Measurements from ENCODE around the gene PCDHGA4. TPM values are rescaled to one million over a fixed set of nuclear protein-coding genes. Genes with fewer than 3 reads are reported as not detected.

PCDHGA4 gene
- total RNA-seq (2022; extraction: Qiagen RNA extraction): 0.07 to 0.22 TPM (median 0.12 TPM) in 5 replicates

GRCh38 chr5:141354900-141355469 is at the start of gene PCDHGA4:
PCDHGA4 (plus strand) TSS chr5:141355021; CDS start chr5:141355108, 87 bp downstream.

GRCh38 chr5:141320225-141321169 is 34.3 kb upstream of the PCDHGA4 start, which contains the start of gene TAF7:
TAF7 (minus strand) TSS chr5:141320784; CDS start chr5:141320044, 740 bp downstream.

DNA sequence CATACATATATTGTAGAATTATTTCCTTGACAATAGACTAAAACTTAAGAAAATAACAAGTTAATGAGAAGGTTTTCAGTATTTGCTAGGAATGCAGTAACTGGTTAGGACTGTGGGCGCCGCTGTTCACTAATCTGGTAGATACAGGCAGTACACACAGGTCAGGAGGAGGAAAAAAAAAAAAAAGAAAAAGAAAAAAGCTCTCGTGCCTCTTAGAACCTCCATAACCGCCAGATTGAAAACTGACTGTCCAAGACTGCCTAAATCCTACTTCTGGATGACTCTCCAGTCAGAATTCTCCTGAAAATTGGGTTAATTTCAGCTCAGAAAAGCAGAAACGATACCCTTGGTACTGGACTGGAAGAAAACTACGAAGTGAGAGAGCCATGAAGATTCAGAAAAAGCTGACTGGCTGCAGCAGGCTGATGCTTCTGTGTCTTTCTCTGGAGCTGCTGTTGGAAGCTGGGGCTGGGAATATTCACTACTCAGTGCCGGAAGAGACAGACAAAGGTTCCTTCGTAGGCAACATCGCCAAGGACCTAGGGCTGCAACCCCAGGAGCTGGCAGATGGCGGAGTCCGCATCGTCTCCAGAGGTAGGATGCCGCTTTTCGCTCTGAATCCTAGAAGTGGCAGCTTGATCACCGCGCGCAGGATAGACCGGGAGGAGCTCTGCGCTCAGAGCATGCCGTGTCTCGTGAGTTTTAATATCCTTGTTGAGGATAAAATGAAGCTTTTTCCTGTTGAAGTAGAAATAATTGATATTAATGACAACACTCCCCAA is 24.3 kb upstream of the PCDHGA4 start, which contains the start of gene PCDHGA1:
TSS of gene PCDHGA1 (plus strand) at position 216 of the 782 bp plus-strand sequence.

GRCh38 chr5:141338538-141339306 is 16.1 kb upstream of the PCDHGA4 start, which contains the start of gene PCDHGA2:
PCDHGA2 (plus strand) TSS chr5:141338760.

GRCh38 chr5:141343242-141343952 is 11.4 kb upstream of the PCDHGA4 start, which contains the start of gene PCDHGA3:
PCDHGA3 (plus strand) TSS chr5:141343829; CDS start chr5:141344034, 205 bp downstream.

DNA sequence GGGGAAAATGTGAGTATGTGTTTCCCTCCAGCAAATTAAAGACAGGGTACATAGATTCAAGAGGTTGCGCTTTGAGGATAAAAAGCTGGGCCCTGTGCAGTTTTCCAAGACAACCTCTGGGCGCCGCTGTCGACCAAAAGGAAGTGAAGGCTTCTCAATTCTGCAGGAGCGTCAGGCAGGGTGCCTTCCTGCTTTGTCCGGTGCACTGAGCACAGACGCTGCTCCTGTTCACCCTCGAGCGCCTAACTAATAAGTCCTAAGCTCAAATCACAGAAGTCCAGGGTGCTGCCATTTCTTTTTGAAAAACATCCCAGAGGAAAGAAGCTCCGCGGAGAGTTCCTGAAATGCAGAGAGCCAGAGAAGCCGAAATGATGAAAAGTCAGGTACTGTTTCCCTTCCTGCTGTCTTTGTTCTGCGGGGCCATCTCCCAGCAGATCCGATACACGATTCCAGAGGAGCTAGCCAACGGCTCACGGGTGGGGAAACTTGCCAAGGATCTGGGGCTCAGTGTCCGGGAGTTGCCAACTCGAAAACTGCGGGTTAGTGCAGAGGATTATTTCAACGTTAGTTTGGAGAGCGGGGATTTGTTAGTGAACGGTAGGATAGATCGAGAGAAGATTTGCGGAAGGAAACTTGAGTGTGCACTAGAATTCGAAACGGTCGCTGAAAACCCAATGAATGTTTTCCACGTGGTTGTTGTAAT is 4.8 kb upstream of the PCDHGA4 start, which contains the start of gene PCDHGB1:
TSS of gene PCDHGB1 (plus strand) at position 183 of the 703 bp plus-strand sequence. CDS start at position 345, 162 bp downstream.

DNA sequence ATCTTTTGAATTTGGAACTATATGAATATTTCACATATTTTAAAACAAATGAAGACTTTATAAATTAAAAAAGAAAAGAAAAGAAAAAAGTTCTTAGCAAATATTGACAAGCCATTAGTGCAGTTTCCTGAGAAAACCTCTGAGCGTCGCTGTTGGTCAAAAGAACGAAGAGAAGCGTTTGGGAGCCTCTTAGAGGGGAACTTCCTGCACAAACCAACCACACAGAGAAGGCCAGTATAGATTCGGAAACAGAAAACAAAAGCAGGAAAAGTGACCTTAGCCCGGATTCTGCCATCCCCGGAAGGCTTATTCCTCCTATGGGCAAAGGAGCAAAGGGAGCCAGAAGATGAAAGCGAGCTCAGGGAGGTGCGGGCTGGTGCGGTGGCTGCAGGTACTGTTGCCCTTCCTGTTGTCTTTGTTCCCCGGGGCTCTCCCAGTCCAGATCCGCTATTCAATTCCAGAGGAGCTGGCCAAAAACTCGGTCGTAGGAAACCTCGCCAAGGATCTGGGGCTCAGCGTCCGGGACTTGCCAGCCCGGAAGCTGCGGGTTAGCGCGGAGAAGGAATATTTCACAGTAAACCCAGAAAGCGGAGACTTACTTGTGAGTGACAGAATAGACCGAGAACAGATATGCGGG is 5.1 kb downstream of the PCDHGA4 start, which contains the start of gene PCDHGB2:
TSS of gene PCDHGB2 (plus strand) at position 205 of the 637 bp plus-strand sequence. CDS start at position 347, 142 bp downstream.

DNA sequence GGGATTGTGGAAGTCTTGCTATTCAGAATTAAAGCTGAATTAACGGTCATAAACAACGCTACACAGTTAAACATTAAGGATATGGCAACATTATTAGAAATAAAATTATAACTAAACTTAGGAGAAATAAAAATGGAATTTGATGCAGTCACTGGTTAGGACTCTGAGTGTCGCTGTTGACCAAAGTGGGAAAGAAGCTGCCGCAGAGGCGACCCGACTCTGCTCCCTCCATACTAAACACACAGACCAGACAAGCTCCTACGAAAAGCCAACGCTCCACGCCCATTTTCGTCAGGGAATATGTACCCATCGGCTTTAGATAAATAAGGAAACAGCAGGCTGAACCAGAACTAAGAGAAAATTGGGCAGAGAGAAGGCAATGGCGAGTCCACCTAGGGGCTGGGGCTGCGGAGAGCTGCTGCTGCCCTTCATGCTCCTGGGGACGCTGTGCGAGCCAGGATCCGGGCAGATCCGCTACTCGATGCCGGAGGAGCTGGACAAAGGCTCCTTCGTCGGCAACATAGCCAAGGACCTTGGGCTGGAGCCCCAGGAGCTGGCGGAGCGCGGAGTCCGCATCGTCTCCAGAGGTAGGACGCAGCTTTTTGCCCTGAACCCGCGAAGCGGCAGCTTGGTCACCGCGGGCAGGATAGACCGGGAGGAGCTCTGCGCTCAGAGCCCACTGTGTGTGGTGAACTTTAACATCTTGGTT is 9.3 kb downstream of the PCDHGA4 start, which contains the start of gene PCDHGA5:
TSS of gene PCDHGA5 (plus strand) at position 211 of the 709 bp plus-strand sequence. CDS start at position 380, 169 bp downstream.

GRCh38 chr5:141369994-141370848 is 15.4 kb downstream of the PCDHGA4 start, which contains the start of gene PCDHGB3:
PCDHGB3 (plus strand) TSS chr5:141370242; CDS start chr5:141370395, 153 bp downstream.

GRCh38 chr5:141373673-141374317 is 19.0 kb downstream of the PCDHGA4 start, which contains the start of gene PCDHGA6:
PCDHGA6 (plus strand) TSS chr5:141373891; CDS start chr5:141374084, 193 bp downstream.

DNA sequence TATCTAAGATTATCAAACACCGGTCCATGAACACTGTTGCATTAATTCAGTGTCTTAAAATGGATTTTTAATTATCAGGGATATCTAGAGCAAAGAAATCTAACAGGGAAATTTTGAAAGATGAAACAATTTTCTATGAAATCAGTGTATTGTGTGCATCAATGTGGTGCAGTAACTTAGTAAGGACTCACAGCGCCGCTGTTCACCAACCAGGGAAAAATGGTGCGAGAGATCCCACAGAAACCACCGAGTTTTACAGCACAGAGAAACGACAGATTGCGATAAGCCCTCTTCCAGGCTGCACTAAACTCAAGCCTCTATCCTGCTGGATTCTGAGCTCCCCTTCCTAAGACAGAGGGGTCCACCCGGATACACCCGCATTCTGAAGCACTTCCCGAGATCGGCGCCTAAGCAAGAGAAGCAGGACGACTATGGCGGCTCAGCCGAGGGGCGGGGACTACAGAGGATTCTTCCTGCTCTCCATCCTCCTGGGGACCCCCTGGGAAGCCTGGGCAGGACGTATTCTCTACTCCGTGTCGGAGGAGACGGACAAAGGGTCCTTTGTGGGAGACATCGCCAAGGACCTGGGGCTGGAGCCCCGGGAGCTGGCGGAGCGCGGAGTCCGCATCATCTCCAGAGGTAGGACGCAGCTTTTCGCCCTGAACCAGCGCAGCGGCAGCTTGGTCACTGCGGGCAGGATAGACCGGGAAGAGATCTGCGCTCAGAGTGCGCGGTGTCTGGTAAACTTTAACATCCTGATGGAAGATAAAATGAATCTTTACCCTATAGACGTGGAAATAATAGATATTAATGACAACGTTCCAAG is 27.9 kb downstream of the PCDHGA4 start, which contains the start of gene PCDHGA7:
TSS of gene PCDHGA7 (plus strand) at position 274 of the 826 bp plus-strand sequence. CDS start at position 432, 158 bp downstream.

GRCh38 chr5:141387557-141388311 is 32.9 kb downstream of the PCDHGA4 start, which contains the start of gene PCDHGB4:
PCDHGB4 (plus strand) TSS chr5:141387698; CDS start chr5:141387885, 187 bp downstream.

DNA sequence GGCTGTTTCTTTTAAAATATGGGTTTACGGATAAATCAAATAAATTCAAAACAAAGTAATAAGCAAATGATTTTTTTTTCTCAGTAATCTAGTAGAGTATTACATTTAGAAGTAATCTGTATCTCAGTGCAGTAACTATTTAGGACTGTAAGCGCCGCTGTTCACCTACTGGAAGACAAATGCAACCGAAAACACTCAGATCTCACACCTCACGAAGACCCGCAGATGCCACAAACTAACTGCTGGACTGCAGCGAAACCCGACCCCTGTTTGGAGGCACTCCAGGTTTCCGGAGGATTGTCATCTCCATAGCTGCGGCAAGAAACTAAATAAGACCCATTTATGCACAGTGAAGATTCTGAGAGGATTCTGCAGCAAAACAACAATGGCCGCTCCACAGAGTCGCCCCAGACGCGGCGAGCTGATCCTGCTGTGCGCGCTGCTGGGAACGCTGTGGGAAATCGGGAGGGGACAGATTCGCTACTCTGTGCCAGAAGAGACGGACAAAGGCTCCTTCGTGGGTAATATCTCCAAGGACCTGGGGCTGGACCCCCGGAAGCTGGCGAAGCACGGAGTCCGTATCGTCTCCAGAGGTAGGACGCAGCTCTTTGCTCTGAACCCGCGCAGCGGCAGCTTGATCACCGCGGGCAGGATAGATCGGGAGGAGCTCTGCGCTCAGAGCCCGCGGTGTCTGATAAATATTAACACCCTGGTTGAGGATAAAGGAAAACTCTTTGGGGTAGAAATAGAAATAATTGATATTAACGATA is 37.8 kb downstream of the PCDHGA4 start, which contains the start of gene PCDHGA8:
TSS of gene PCDHGA8 (plus strand) at position 205 of the 770 bp plus-strand sequence. CDS start at position 386, 181 bp downstream.

